EL (cell line): ENCODE measurements around the gene CYTH1.
A peak's percentile ranks its signal among the peaks of the same experiment; 100 is the strongest.

Source experiments
- DNase-seq: peaks from one replicate; pipeline ENCODE4 v3.0.0-alpha.2; 2016

The CYTH1 gene

GRCh38 chr17:78731904-78732303 lies 50.2 kb downstream of the CYTH1 start:
- DNase-seq = no peak

- DNase-seq = no peak
Measured at GRCh38 chr17:78729641-78730040, 52.4 kb downstream of the CYTH1 start.

- DNase-seq = no peak
Measured at GRCh38 chr17:78728495-78728894, 53.6 kb downstream of the CYTH1 start.

- DNase-seq = no peak
Measured at GRCh38 chr17:78727476-78728229, 54.4 kb downstream of the CYTH1 start.

GRCh38 chr17:78727057-78727456 lies 55.0 kb downstream of the CYTH1 start:
- DNase-seq = no peak

GRCh38 chr17:78726513-78726912 lies 55.6 kb downstream of the CYTH1 start:
- no peak for DNase-seq

- no peak for DNase-seq
Measured at GRCh38 chr17:78725448-78726021, 56.5 kb downstream of the CYTH1 start.

GRCh38 chr17:78724999-78725398 lies 57.1 kb downstream of the CYTH1 start:
- no peak for DNase-seq

GRCh38 chr17:78724544-78724943 lies 57.5 kb downstream of the CYTH1 start:
- no peak for DNase-seq

- no peak for DNase-seq
Measured at GRCh38 chr17:78723957-78724356, 58.1 kb downstream of the CYTH1 start.

GRCh38 chr17:78723001-78723796 lies 58.9 kb downstream of the CYTH1 start:
- no peak for DNase-seq

- DNase-seq = no peak
Measured at GRCh38 chr17:78722246-78722761, 59.8 kb downstream of the CYTH1 start.

- DNase-seq = no peak
Measured at GRCh38 chr17:78719630-78720298, 62.3 kb downstream of the CYTH1 start.

- no peak for DNase-seq
Measured at GRCh38 chr17:78718575-78719208, 63.4 kb downstream of the CYTH1 start.

GRCh38 chr17:78717431-78717980 lies 64.6 kb downstream of the CYTH1 start:
- peak; percentile 32 for DNase-seq

- DNase-seq = peak; percentile 41
Measured at GRCh38 chr17:78716814-78717393, 65.2 kb downstream of the CYTH1 start.

- DNase-seq = no peak
Measured at GRCh38 chr17:78716292-78716691, 65.8 kb downstream of the CYTH1 start.

- DNase-seq = no peak
Measured at GRCh38 chr17:78715876-78716275, 66.2 kb downstream of the CYTH1 start.

GRCh38 chr17:78715000-78715771 lies 66.9 kb downstream of the CYTH1 start:
- no peak for DNase-seq

- no peak for DNase-seq
Measured at GRCh38 chr17:78714534-78714933, 67.5 kb downstream of the CYTH1 start.

GRCh38 chr17:78712043-78712442 lies 70.0 kb downstream of the CYTH1 start:
- DNase-seq = no peak
